NT2/D1 (cell line): ENCODE results near the gene TAF5L.

ENCODE experiments used
- YY1 ChIP-seq: IDR thresholded peaks from 2 replicates; pipeline ENCODE4 v1.6.1; 2011; ENCODE audit not compliant: insufficient read length, insufficient read depth
- ZNF274 ChIP-seq: IDR thresholded peaks from 2 replicates; pipeline ENCODE4 v1.6.1; 2011; ENCODE audit warnings: mild to moderate bottlenecking, low read depth, low read length

- TF ChIP-seq YY1: no peak
- no peak for TF ChIP-seq ZNF274
Measured at GRCh38 chr1:229674042-229674441, 48.1 kb upstream of the TAF5L start.
